Ovary (tissue), 9 donors: ENCODE data around the gene COX4I2. TPM values are rescaled to one million over a fixed set of nuclear protein-coding genes. Genes with fewer than 3 reads are reported as not detected.

Experiments
- microRNA-seq, 3 donors: library from miRNA; unstranded; fragments of <30 nt; microRNA quantifications; one replicate each; pipeline versions ENCODE4 to v1.2.0, GENCODE V29; 2019 to 2020
- polyA plus RNA-seq, 2 donors: library from polyadenylated mRNA; stranded (reverse); fragments of 200-250 nt in 1 of 2; fragments of 350-450 nt in 1 of 2; fragmentation: Illumina TruSeq in 1 of 2; extraction: RNeasy Lipid Tissue Mini Kit (QIAGEN cat#74804) in 1 of 2; gene quantifications; one replicate each; pipeline ENCODE4 v1.2.3, GENCODE V29; 2013 to 2014
- small RNA-seq: library from RNA; depleted of rRNA; stranded (forward); fragments of <200 nt; gene quantifications from one replicate; pipeline ENCODE3, GENCODE V24; 2016
- total RNA-seq, 7 donors: library from RNA; depleted of rRNA in 2 of 7; stranded (reverse); fragments of >200 nt in 2 of 7; fragmentation: NEBNext Ultra II Directional in 3 of 7; extraction: Animal tissue kit (Norgen Biotek cat#: 25700) in 3 of 7; gene quantifications; one replicate each; pipeline versions ENCODE4 v1.1.0 to v1.2.4, GENCODE V29; 2016 to 2023
- donor health status: DM: no; HTN: no; CAD: no; lungs with moderate emphysema.
- donor health status: DM: no; HTN: no; CAD: no.
- donor health status: Bipolar disorder and iron deficiency.
- donor health status: DM: yes; HTN: yes; CAD: no.
- donor health status: DM: no; HTN: no; CAD: no.
- donor health status: DM: yes; HTN: yes; CAD: no.

COX4I2 gene
- total and polyA plus RNA-seq, 9 donors, result 1.1 to 6.6 (median 2.4) TPM; not detected in 1

Small RNAs within 50 kb of the gene (microRNA-seq; reads per million reads assigned to microRNA genes)
- gene MIR3193, result 0 to 0.18 (median 0) reads per million in 3 donors

Small RNAs within 50 kb of the gene (small RNA-seq; reads per million reads assigned to genes)
- not detected for gene MIR3193

Other genes starting within 250 kb of the COX4I2 start
- not detected for gene DEFB119, start 247.3 kb upstream of the COX4I2 start, total RNA-seq
- not detected for gene DEFB119, start 247.3 kb upstream of the COX4I2 start, polyA plus RNA-seq
- not detected for gene DEFB121, start 231.7 kb upstream of the COX4I2 start, total RNA-seq
- gene DEFB121, start 231.7 kb upstream of the COX4I2 start, polyA plus RNA-seq, result not detected
- not detected for gene DEFB123, start 197.3 kb upstream of the COX4I2 start, total RNA-seq
- not detected for gene DEFB123, start 197.3 kb upstream of the COX4I2 start, polyA plus RNA-seq
- gene DEFB124, start 162.8 kb upstream of the COX4I2 start, total RNA-seq, result under 1 TPM in 2 of 7 donors, not detected in 5; 0.45 to 0.62 TPM
- under 1 TPM in 1 of 2 donors, not detected in 1; 0.82 TPM for gene DEFB124, start 162.8 kb upstream of the COX4I2 start, polyA plus RNA-seq
- 1 to 10 TPM; 1.1 to 6.5 (median 2.4) TPM for gene REM1, start 162.6 kb upstream of the COX4I2 start, total RNA-seq
- gene REM1, start 162.6 kb upstream of the COX4I2 start, polyA plus RNA-seq, result 1 to 10 TPM; 2.9 to 5.3 TPM
- 100 to 1,000 TPM in 3 of 7 donors, 10 to 100 TPM in 4; 30.2 to 158 (median 97.3) TPM for gene HM13, start 123.5 kb upstream of the COX4I2 start, total RNA-seq
- 100 to 1,000 TPM in 1 of 2 donors, 10 to 100 TPM in 1; 72.6 to 129 TPM for gene HM13, start 123.5 kb upstream of the COX4I2 start, polyA plus RNA-seq
- 100 to 1,000 TPM in 3 of 7 donors, 10 to 100 TPM in 4; 42.6 to 353 (median 64.2) TPM for gene ID1, start 32.6 kb upstream of the COX4I2 start, total RNA-seq
- gene ID1, start 32.6 kb upstream of the COX4I2 start, polyA plus RNA-seq, result 10 to 100 TPM; 26.0 to 86.9 TPM
- gene BCL2L1, start 85.0 kb downstream of the COX4I2 start, total RNA-seq, result 10 to 100 TPM; 21.7 to 65.1 (median 40.4) TPM
- 10 to 100 TPM; 31.6 to 35.6 TPM for gene BCL2L1, start 85.0 kb downstream of the COX4I2 start, polyA plus RNA-seq
- 1 to 10 TPM in 2 of 7 donors, under 1 TPM in 5; 0.10 to 1.6 (median 0.47) TPM for gene TPX2, start 101.4 kb downstream of the COX4I2 start, total RNA-seq
- 1 to 10 TPM in 1 of 2 donors, under 1 TPM in 1; 0.91 to 5.2 TPM for gene TPX2, start 101.4 kb downstream of the COX4I2 start, polyA plus RNA-seq
- under 1 TPM in 1 of 7 donors, not detected in 6; 0.08 TPM for gene MYLK2, start 181.4 kb downstream of the COX4I2 start, total RNA-seq
- under 1 TPM; 0.20 to 0.35 TPM for gene MYLK2, start 181.4 kb downstream of the COX4I2 start, polyA plus RNA-seq
- 1 to 10 TPM in 2 of 7 donors, under 1 TPM in 3, not detected in 2; 0.40 to 1.5 (median 0.69) TPM for gene FOXS1, start 207.7 kb downstream of the COX4I2 start, total RNA-seq
- gene FOXS1, start 207.7 kb downstream of the COX4I2 start, polyA plus RNA-seq, result 1 to 10 TPM in 1 of 2 donors, under 1 TPM in 1; 0.52 to 5.0 TPM
- 10 to 100 TPM in 2 of 7 donors, 1 to 10 TPM in 5; 5.2 to 17.0 (median 6.9) TPM for gene DUSP15, start 232.6 kb downstream of the COX4I2 start, total RNA-seq
- gene DUSP15, start 232.6 kb downstream of the COX4I2 start, polyA plus RNA-seq, result 1 to 10 TPM; 2.5 to 8.4 TPM
- gene TTLL9, start 232.7 kb downstream of the COX4I2 start, total RNA-seq, result 10 to 100 TPM in 1 of 7 donors, 1 to 10 TPM in 1, under 1 TPM in 5; 0.25 to 10.6 (median 0.47) TPM
- gene TTLL9, start 232.7 kb downstream of the COX4I2 start, polyA plus RNA-seq, result under 1 TPM; 0.24 to 0.30 TPM